Measurements from ENCODE around the gene HOXC5. TPM values are rescaled to one million over a fixed set of nuclear protein-coding genes. Genes with fewer than 3 reads are reported as not detected.

HOXC5 gene
- total RNA-seq, 3 donors from 2014 or later, result not detected

GRCh38 chr12:54011665-54012532 is 21.0 kb upstream of the HOXC5 start:
- ATAC-seq, result no peak

GRCh38 chr12:54012631-54013409 is 20.0 kb upstream of the HOXC5 start:
- peaks cover 15% of the 10 kb centered on the region for H3K4me1 ChIP-seq (ENCODE audit: low read depth)
- intact Hi-C loops (cut with DNase I, micrococcal nuclease), result no loop called here
- peak in 1 of 3 donors; percentile 19 for DNase-seq
- ATAC-seq, result no peak
- no peaks in the 10 kb centered on the region for H3K9me3 ChIP-seq
- no peak overlapping the region for H3K4me3 ChIP-seq
- H3K36me3 ChIP-seq (ENCODE audit: low read depth), result no peaks in the 10 kb centered on the region
- no peak for TF ChIP-seq CTCF (IDR thresholded peaks at IDR 0.05)

More at GRCh38 chr12:54011665-54012532, 21.0 kb upstream of the HOXC5 start:
- Histone ChIP-seq H3K4me1 (ENCODE audit: low read depth) (peaks cover 13% of the 10 kb centered on the region), H3K36me3 (ENCODE audit: low read depth) (no peaks in the 10 kb centered on the region), H3K4me3 (no peak overlapping the region), H3K9me3 (no peaks in the 10 kb centered on the region)
- DNase-seq, result no peak
- intact Hi-C loops (cut with DNase I, micrococcal nuclease), result no loop called here
- TF ChIP-seq CTCF (IDR thresholded peaks at IDR 0.05), result no peak

DNA sequence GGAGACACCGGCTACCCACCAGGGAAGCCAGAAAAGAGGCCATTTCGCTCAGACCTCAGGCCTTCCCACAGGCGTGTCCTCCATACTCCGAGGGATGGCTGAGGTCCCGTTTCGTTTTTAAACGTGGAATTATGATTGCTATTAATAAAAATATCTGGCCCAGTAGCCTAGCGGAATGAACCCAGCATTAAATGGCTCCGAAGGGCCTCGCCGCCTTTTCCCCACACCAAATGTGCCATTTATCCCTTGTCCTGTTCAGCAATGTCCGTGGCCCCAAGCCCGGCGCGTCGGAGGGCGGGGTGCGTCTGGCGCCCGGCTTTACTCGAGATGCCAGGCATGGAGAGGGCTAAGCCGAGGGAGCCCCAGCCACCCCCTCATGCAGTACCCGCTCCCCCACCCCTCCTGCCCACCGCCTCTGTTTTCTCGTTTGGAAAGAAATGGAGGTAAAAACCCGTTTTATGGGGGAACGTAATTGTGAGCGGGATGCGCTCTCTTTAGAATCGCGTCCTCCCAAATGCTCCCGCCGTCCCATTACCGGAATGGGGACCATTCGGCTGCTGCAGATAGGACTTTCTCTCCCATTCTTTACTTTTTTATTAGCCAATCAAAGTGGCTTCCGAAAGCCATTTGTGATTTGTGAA is 18.4 kb upstream of the HOXC5 start:
- H3K9me3 ChIP-seq, result no peaks in the 10 kb centered on the region
- peaks cover 11% of the 10 kb centered on the region for H3K4me1 ChIP-seq (ENCODE audit: low read depth)
- DNase-seq, result no peak
- ATAC-seq, result no peak
- intact Hi-C loops (cut with DNase I, micrococcal nuclease), result no loop called here
- no peak for TF ChIP-seq CTCF (IDR thresholded peaks at IDR 0.05)
- no peak overlapping the region for H3K4me3 ChIP-seq
- no peaks in the 10 kb centered on the region for H3K36me3 ChIP-seq (ENCODE audit: low read depth)

GRCh38 chr12:54015018-54015931 is 17.6 kb upstream of the HOXC5 start:
- Histone ChIP-seq H3K4me3 (no peak overlapping the region), H3K36me3 (ENCODE audit: low read depth) (no peaks in the 10 kb centered on the region), H3K4me1 (ENCODE audit: low read depth) (peaks cover 11% of the 10 kb centered on the region), H3K9me3 (no peaks in the 10 kb centered on the region)
- no peak for TF ChIP-seq CTCF (IDR thresholded peaks at IDR 0.05)
- ATAC-seq (no peak), DNase-seq (no peak)
- intact Hi-C loops (cut with DNase I, micrococcal nuclease), result no loop called here

DNA sequence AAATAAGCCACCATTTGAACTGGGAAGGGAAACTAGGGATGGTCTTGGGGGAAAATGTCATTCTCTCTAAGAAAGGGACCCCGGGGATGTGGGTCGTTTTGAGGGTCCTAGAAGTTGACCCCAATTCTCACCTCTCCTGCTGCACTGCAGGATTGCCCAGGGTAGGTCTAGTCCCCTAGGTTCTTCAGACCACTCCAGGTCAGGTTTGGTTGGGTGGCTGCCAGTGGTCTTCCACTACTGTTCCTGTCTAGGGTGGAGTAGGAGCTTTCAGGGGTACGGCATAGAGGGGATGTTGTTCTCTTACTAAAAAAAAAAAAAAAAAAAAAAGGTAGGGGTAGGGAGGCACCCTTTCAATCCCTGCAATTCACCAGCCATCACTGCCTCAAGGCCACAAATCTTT is 16.8 kb upstream of the HOXC5 start:
- intact Hi-C loops (cut with DNase I, micrococcal nuclease), result no loop called here
- Histone ChIP-seq H3K36me3 (ENCODE audit: low read depth) (no peaks in the 10 kb centered on the region), H3K4me3 (no peak overlapping the region), H3K4me1 (ENCODE audit: low read depth) (peaks cover 11% of the 10 kb centered on the region), H3K9me3 (no peaks in the 10 kb centered on the region)
- ATAC-seq (no peak), DNase-seq (no peak)
- TF ChIP-seq CTCF (IDR thresholded peaks at IDR 0.05), result no peak

Data from mucosa of descending colon (tissue), 3 donors.